GM18867 (cell line): ENCODE data around the gene EPN3.

Experiments used
- ATAC-seq: cut with Tn5 transposase; IDR thresholded peaks from one replicate; pipeline ENCODE4 v1.9.1; 2021; ENCODE audit warnings: mild to moderate bottlenecking, moderate library complexity; ENCODE audit not compliant: unreplicated experiment

The EPN3 gene

GRCh38 chr17:50508573-50509460 is 23.7 kb upstream of the EPN3 start:
- no peak for ATAC-seq

- ATAC-seq = peak; percentile 75
These were observed 21.5 kb upstream of the EPN3 start for GRCh38 chr17:50511058-50511457.

GRCh38 chr17:50513495-50513894 is 19.0 kb upstream of the EPN3 start:
- no peak for ATAC-seq

- ATAC-seq = no peak
These were observed 18.1 kb upstream of the EPN3 start for GRCh38 chr17:50514388-50514787.

- no peak for ATAC-seq
These were observed 17.4 kb upstream of the EPN3 start for GRCh38 chr17:50514936-50515702.

- no peak for ATAC-seq
These were observed 15.5 kb upstream of the EPN3 start for GRCh38 chr17:50517011-50517410.

- ATAC-seq = no peak
These were observed 14.8 kb upstream of the EPN3 start for GRCh38 chr17:50517504-50518383.

- no peak for ATAC-seq
These were observed 14.0 kb upstream of the EPN3 start for GRCh38 chr17:50518384-50519023.

GRCh38 chr17:50519141-50519834 is 13.2 kb upstream of the EPN3 start:
- no peak for ATAC-seq

GRCh38 chr17:50520483-50520882 is 12.1 kb upstream of the EPN3 start:
- ATAC-seq = peak; percentile 37

GRCh38 chr17:50521514-50521913 is 11.0 kb upstream of the EPN3 start:
- ATAC-seq = no peak

- ATAC-seq = no peak
These were observed 9.8 kb upstream of the EPN3 start for GRCh38 chr17:50522766-50523165.

GRCh38 chr17:50523208-50523607 is 9.3 kb upstream of the EPN3 start:
- ATAC-seq = no peak

GRCh38 chr17:50524838-50525237 is 7.7 kb upstream of the EPN3 start:
- no peak for ATAC-seq

GRCh38 chr17:50527155-50527762 is 5.3 kb upstream of the EPN3 start:
- no peak for ATAC-seq

- ATAC-seq = no peak
These were observed 4.5 kb upstream of the EPN3 start for GRCh38 chr17:50527949-50528474.

- no peak for ATAC-seq
These were observed 2.7 kb upstream of the EPN3 start for GRCh38 chr17:50529849-50530248.

- no peak for ATAC-seq
These were observed 1.0 kb upstream of the EPN3 start for GRCh38 chr17:50531428-50532025.

- ATAC-seq = no peak
These were observed 650 bp downstream of the EPN3 start for GRCh38 chr17:50533185-50533584.
